HTERT RPE-1 (cell line): Measurements from ENCODE around the gene TMEM117.

Source experiments
- in situ Hi-C: fragments of 300-500 bp; cut with MboI; formaldehyde crosslinking; loops from 4 replicates; pipeline ENCODE4 v1.14.3; 2020; ENCODE audit warnings: low sequenced_read_pairs

The TMEM117 gene

DNA sequence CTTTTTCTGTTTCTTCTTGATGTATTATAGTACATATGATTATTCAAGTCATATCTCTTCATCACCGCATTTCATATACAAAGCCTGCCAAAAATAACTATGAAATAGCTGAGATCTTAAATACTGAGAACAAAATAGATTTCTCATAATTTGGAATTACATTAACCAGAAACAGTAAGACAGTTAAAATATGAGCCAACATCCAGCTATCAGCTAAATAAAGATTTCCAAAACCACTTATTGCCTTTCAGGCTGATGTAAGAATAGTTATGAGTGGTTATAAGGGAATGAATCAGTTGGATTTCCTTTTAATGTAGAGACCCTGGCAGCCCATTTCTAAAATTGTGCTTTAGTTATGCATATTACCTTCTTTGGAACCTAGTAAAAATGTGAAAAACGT, 47.4 kb downstream of the TMEM117 start:
- in situ Hi-C loops: no loop called here

- in situ Hi-C loops: no loop called here
Measured at GRCh38 chr12:43883748-43884147, 47.9 kb downstream of the TMEM117 start.

DNA sequence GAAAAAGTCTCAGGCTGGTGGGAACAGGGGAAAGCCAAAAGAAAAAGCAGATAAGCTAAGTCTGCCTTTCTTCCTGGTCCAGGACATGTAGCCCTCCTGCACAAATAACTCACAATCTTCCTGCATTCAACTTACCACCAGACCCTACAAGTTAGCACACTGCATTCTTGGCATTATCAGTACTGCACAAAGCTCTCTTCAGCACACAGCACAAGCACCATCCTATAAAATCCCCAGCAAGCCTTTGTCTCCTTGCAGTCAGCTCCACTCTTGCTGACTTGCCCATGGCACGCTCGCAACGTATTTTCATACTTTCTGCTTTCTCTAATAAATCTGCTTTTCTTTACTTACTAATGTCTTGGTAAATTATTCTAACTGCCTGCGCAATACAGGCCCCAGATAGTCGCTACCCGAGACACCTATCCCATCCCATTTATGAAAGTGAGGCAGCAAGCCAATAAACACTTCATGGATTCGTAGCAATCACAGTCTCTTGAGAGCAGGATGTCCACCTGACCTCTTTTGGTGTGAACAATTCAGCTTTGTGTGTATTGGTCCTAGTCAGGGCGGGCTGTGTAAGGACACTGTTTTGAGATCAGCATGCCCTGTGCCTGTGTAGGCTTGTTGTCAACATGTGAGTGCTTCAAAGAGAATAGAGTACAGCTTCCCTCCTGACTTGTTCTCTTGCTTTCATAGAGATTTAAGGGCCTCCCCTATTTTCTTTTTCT, 49.0 kb downstream of the TMEM117 start:
- in situ Hi-C loops: no loop called here

- in situ Hi-C loops: no loop called here
Measured at GRCh38 chr12:43887397-43887796, 51.5 kb downstream of the TMEM117 start.

GRCh38 chr12:43891856-43892574, 56.1 kb downstream of the TMEM117 start:
- in situ Hi-C loops: no loop called here

DNA sequence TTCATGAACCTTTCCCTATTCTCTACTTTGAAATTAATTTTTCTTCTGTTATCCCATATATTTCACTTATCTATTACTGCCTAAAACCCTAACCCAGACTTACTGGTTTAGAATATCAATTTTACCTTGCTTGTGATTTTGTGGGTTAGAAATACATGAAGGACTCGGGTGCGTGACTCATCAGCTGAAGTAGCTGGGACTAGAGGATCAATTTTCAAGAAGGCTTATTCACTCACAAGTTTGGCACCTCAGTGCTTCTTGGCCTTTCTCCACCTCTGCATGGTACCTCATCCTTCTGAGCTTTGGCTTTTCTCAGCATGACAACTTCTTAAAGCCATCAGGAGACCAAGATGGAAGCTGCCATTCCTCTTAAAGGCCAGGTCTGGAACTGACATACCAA, 57.8 kb downstream of the TMEM117 start:
- in situ Hi-C loops: no loop called here

- in situ Hi-C loops: no loop called here
Measured at GRCh38 chr12:43895580-43896206, 59.8 kb downstream of the TMEM117 start.

- in situ Hi-C loops: no loop called here
Measured at GRCh38 chr12:43896496-43896895, 60.6 kb downstream of the TMEM117 start.

DNA sequence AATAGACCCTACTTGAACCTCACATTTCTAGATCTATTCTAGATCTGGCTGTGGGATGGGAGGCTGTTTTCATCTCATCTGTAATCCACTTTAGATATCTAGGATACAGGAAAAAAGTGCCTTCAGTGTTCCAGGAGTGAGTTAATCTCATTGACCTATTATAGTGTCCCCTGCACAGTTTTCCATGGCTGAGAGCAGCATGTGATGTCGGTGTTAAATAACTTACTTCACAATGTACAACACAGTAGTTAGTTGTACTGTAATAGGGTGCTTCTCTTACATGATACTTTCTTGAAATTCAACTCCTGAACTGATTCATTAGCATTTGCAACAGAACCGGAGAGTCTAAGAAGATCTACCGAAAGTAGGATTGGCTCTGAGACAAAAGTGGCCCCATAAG, 62.6 kb downstream of the TMEM117 start:
- in situ Hi-C loops: no loop called here

- in situ Hi-C loops: no loop called here
Measured at GRCh38 chr12:43899574-43899973, 63.7 kb downstream of the TMEM117 start.

GRCh38 chr12:43903686-43904085, 67.8 kb downstream of the TMEM117 start:
- in situ Hi-C loops: no loop called here

DNA sequence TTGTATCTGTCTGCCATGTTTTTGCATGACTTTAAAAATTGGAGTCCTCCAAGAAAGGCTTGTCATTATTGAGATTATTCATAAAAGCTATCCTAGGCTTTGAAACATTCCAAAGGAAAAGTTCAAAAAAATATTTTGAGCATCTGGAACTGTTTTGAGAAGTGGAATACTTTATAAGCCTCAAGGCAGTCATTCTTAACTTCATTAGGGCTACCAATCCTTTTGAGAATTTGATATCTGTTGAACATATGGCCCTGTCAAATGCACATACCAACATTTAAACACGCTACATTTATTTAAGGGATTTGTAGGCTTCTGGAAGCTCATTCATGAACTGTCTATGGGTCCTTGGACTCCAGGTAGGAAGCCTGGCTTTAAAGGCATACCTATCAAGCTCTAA, 77.0 kb downstream of the TMEM117 start:
- in situ Hi-C loops: no loop called here

GRCh38 chr12:43914391-43914790, 78.5 kb downstream of the TMEM117 start:
- in situ Hi-C loops: no loop called here

DNA sequence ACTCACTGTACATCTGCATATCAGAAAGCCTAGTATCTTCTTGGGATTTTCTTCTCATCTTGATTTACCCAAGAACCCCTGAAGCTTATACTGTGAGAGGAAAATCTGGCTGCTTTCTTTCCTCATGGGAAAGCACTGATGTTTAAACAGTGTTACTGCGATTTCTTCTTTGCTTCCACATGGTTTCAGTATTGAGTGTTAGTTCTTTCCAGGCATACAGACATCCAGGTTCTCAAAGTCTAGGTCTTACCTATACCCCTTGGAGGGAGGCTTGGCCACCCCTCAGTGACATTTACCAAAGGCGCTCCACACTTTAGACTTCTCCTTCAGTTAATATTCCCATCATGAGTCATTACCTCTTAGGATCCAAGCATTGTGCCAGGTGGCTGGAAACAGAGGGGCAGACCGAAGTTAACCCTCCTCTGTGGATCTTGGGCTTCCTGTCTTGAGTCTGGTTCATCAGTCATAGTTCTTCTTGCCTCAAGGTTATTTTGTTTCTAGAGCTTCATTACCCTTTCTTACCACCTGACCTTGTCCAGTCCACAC, 79.1 kb downstream of the TMEM117 start:
- in situ Hi-C loops: no loop called here

- in situ Hi-C loops: no loop called here
Measured at GRCh38 chr12:43917896-43918295, 82.0 kb downstream of the TMEM117 start.

- in situ Hi-C loops: no loop called here
Measured at GRCh38 chr12:43921666-43922337, 85.9 kb downstream of the TMEM117 start.

DNA sequence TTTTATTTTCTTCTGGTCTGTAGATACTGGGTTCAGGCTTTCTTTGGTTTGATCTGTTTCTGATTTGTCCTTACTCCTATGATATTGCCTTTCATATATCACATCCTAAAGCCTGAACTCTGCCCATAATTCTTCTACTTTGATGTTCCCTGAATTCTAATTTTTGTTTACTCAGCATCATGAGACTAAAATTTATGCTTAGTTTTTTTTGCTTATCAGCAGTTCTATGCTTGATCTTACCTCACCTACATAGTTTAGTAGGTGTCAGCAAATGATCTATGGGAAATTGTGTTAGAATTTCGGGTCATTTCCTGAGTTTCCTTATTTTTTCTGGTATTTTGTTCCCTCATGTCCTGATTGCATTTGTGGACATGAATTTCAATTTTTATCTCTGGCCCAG, 94.2 kb downstream of the TMEM117 start:
- in situ Hi-C loops: no loop called here

DNA sequence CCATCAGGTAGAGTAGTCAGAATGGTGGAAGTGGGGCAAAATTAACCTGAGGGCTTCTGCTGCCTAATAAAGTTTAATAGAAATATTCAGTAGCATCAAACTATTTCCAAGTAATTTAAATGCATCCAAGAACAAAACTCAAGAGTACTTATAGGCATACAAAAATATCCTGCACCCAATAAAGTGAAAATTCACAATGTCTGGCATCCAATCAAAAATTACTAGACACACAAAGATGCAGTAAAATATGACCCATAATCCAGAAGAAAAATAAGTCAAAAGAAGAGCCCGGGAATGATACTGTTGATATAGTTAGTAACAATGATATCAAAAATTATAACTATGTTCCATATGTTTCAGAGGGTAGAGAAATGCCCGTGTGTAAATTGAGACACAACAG, 95.3 kb downstream of the TMEM117 start:
- in situ Hi-C loops: no loop called here

GRCh38 chr12:43935581-43935980, 99.7 kb downstream of the TMEM117 start:
- in situ Hi-C loops: no loop called here

DNA sequence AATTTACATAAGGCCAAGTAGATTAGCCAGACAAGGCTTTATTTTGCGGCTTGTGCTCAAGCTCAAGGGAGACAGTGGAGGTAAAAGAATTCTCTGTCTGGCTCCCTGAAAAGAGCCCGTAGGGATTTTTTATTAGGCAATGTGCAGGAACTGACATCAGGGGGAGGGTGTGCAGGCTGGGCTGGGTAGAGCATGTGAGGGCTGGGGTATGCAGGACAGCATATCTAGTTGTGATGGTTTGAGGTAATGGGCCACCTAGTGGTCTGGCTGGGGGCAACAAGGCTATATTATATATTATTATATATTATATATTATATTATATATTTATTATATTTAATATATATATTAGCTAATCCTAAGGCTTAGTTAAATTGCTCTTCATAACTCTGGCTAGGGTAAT, 102.1 kb downstream of the TMEM117 start:
- in situ Hi-C loops: no loop called here

DNA sequence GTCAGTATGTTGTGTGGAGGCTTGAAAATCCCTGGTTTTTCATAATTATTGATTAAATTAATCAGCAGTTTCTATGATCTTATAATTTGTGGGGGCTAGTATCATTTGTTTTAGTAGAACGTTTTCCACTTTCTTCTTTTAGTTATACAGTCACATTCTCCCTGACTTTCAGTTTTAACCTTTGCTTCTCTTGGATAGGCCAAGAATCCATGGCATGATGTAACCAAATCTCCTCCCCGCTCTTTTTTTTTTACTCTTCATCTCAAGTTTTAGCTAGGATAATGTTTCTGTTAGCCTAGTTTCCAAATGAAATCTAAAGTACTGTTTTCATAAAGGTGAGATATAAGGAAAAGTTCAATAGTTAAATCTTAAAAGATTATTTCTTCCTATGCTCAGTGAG, 106.5 kb downstream of the TMEM117 start:
- in situ Hi-C loops: no loop called here
